HEK293T (cell line): Measurements from ENCODE around the gene CNPPD1.
A peak's percentile ranks its signal among the peaks of the same experiment; 100 is the strongest.

Source experiments
- CTCF ChIA-PET: fragments of 350-600 bp; formaldehyde crosslinking; extraction: SDS; loops from one replicate; lab custom pipeline; 2021; ENCODE audit warnings: antibody characterized with exemption, inconsistent platforms; lab: Yijun Ruan, JAX
- POLR2A ChIA-PET: fragments of 350-600 bp; formaldehyde crosslinking; extraction: SDS; loops from one replicate; lab custom pipeline; 2020; ENCODE audit warnings: antibody characterized with exemption, inconsistent platforms; lab: Yijun Ruan, JAX
- DNase-seq: peaks from one replicate; pipeline ENCODE4 v3.0.0; 2012; ENCODE audit warnings: mixed read lengths; ENCODE audit errors: extremely low spot score
- ARNT ChIP-seq: fragments of 450-650 bp; IDR thresholded peaks from 2 replicates; pipeline ENCODE4 v1.6.1; 2017; ENCODE audit warnings: mild to moderate bottlenecking
- BHLHE40 ChIP-seq: fragments of 450-650 bp; IDR thresholded peaks from 2 replicates; pipeline ENCODE4 v1.6.1; 2016; ENCODE audit warnings: mild to moderate bottlenecking, moderate library complexity, borderline replicate concordance
- CTBP1 ChIP-seq: fragments of 450-650 bp; IDR thresholded peaks from 2 replicates; pipeline ENCODE4 v1.6.1; 2016; ENCODE audit warnings: borderline replicate concordance
- ELF4 ChIP-seq: fragments of 450-650 bp; IDR thresholded peaks from 2 replicates; pipeline ENCODE4 v1.6.1; 2017; ENCODE audit warnings: antibody characterized with exemption
- FOXA1 ChIP-seq: fragments of 450-650 bp; IDR thresholded peaks from 2 replicates; pipeline ENCODE4 v1.6.1; 2016; ENCODE audit warnings: mild to moderate bottlenecking
- FOXK2 ChIP-seq: fragments of 450-650 bp; IDR thresholded peaks from 2 replicates; pipeline ENCODE4 v1.6.1; 2016; ENCODE audit warnings: mild to moderate bottlenecking
- FOXM1 ChIP-seq: fragments of 450-650 bp; IDR thresholded peaks from 2 replicates; pipeline ENCODE4 v1.6.1; 2017; ENCODE audit warnings: mild to moderate bottlenecking, borderline replicate concordance
- HDGF ChIP-seq: fragments of 450-650 bp; IDR thresholded peaks from 2 replicates; pipeline ENCODE4 v1.6.1; 2017; ENCODE audit warnings: antibody characterized with exemption, borderline replicate concordance
- L3MBTL2 ChIP-seq: fragments of 450-650 bp; conservative IDR thresholded peaks from 2 replicates; pipeline ENCODE4 v1.6.1; 2016; ENCODE audit warnings: mild to moderate bottlenecking
- LEF1 ChIP-seq: fragments of 450-650 bp; IDR thresholded peaks from 2 replicates; pipeline ENCODE4 v1.6.1; 2017; ENCODE audit warnings: mild to moderate bottlenecking, borderline replicate concordance
- NFRKB ChIP-seq: fragments of 450-650 bp; IDR thresholded peaks from 2 replicates; pipeline ENCODE4 v1.6.1; 2016; ENCODE audit warnings: mild to moderate bottlenecking, moderate library complexity
- SP1 ChIP-seq: fragments of 450-650 bp; IDR thresholded peaks from 2 replicates; pipeline ENCODE4 v1.6.1; 2017
- SUZ12 ChIP-seq: fragments of 450-650 bp; IDR thresholded peaks from 2 replicates; pipeline ENCODE4 v1.6.1; 2016; ENCODE audit warnings: mild to moderate bottlenecking
- TARDBP ChIP-seq: fragments of 450-650 bp; IDR thresholded peaks from 2 replicates; pipeline ENCODE4 v1.6.1; 2016
- ZNF384 ChIP-seq: fragments of 450-650 bp; IDR thresholded peaks from 2 replicates; pipeline ENCODE4 v1.6.1; 2016
- TF ChIP-seq, protein P1 (sequence below): fragments of 450-650 bp; IDR thresholded peaks from 2 replicates; pipeline ENCODE4 v1.6.1; 2016

Gene CNPPD1

DNA sequence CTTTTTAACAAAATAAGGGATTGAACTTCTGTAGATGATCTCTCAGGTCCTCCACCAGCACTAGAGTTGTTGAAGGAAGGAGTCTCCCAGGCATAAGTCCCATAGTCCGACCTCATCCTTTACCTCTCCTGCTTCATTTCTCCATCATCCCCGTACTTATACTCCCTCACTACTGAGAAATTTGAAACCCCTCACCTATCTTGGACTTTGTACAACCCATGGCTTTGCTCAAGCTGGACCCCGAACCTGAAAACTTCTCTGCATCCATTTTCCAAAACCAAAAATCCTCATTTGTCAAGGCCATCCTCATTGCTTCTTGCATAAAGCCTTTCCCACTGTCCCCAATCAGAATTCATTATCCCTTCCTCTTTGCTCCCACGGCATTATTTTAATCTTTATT is 15.6 kb downstream of the CNPPD1 start:
- TF ChIP-seq BHLHE40 (no peak), HDGF (no peak), SP1 (no peak), CTBP1 (no peak), NFRKB (no peak), ELF4 (no peak), FOXA1 (no peak), LEF1 (no peak), SUZ12 (no peak), L3MBTL2 (no peak), ARNT (no peak), ZNF384 (no peak), TARDBP (no peak), FOXM1 (no peak)
- DNase-seq, result no peak
- ChIA-PET POLR2A (no interaction called here), CTCF (no interaction called here)

DNA sequence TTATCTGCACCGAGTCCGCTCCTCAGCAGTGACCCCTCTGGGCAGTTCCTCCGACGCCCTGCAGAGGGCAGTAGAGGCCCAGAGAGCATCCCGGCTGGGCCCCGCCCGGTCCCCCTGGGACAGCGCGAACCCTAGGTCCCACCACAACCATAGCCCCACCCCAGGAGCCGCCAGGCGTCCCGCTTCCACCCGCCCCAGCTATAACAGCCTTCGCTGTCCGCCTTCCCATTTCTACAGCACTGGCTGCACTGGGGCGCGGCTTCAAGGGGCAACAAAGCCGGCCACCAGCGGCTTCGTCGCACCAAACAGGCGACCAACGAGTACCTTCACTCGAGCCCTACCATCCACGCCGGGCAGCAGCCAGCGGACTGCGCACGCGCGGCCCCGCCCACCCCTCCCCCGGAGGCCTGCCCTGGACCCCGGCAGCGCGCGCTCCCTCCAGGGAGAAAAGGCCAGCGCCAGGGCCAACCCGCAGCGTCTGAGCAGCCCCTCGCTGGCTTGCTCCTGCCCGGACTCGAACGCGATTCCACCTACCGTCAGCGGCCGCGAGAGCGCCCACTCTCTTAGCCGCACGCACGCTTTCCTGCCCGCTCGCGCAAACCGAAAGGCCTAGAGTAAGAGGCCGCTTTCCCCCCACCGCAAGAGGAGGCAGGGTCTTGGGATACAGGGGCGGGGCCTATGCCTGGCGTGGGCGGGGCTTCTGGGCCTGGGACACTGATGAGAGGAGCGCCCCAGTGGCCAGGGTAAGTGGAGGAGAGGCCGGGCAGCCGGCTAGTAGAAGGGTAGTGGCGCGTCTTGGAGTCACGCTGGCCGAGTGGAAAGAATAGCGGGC is 16.3 kb downstream of the CNPPD1 start, which contains the start of gene NHEJ1:
Gene NHEJ1 (minus strand): TSS at position 630 of the 832 bp plus-strand sequence. CDS start 2,453 bp downstream, outside the sequence.
- POLR2A ChIA-PET, result no interaction called here
- no peak for TF ChIP-seq ELF4
- no peak for TF ChIP-seq SP1
- no peak for TF ChIP-seq LEF1
- no peak for TF ChIP-seq NFRKB
- TF ChIP-seq, protein P1, sequence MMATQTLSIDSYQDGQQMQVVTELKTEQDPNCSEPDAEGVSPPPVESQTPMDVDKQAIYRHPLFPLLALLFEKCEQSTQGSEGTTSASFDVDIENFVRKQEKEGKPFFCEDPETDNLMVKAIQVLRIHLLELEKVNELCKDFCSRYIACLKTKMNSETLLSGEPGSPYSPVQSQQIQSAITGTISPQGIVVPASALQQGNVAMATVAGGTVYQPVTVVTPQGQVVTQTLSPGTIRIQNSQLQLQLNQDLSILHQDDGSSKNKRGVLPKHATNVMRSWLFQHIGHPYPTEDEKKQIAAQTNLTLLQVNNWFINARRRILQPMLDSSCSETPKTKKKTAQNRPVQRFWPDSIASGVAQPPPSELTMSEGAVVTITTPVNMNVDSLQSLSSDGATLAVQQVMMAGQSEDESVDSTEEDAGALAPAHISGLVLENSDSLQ, result no peak
- TF ChIP-seq L3MBTL2, result peak; percentile 92
- TF ChIP-seq FOXK2, result no peak
- peak; percentile 95 for DNase-seq
- CTCF ChIA-PET, result interaction anchor here (0.6 to 6.1 kb wide), 5 partner anchors 11 to 134 kb away, joined by 3 to 40 read pairs (median 3); no protein-coding TSS in a partner anchor

DNA sequence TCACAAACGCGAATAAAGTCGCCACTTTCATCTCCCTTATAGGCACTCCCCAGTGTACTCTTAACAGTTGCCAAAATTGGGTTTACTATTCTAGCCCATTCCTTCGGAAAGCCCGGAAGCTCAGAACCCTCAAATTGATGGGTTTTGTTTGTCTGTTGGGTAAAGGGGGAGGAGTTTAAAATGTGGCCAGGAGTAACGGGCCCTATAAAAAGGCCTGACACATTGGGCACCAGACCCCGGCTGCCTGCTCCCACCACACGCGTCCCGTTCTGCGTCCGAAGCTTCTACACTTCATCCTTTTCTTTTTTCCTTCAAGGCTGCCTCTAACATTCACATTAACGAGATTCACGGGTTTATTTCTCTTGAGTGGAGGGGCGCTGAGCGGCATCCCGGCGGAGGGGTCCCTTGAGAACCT is 16.9 kb downstream of the CNPPD1 start:
- ChIA-PET CTCF (interaction anchor here (0.6 to 6.1 kb wide), 10 partner anchors 10 to 348 kb away, joined by 3 to 40 read pairs (median 3); no protein-coding TSS in a partner anchor), POLR2A (interaction anchor here (1.3 kb wide), 1 partner anchor 135 kb away, joined by 3 read pairs; no protein-coding TSS in a partner anchor)
- DNase-seq, result no peak
- no peak for TF ChIP-seq HDGF
- no peak for TF ChIP-seq ZNF384
- no peak for TF ChIP-seq CTBP1
- no peak for TF ChIP-seq NFRKB
- no peak for TF ChIP-seq BHLHE40
- TF ChIP-seq L3MBTL2, result no peak
- no peak for TF ChIP-seq ARNT
- TF ChIP-seq FOXM1, result no peak
- TF ChIP-seq FOXK2, result no peak
- TF ChIP-seq, protein P1, result no peak

DNA sequence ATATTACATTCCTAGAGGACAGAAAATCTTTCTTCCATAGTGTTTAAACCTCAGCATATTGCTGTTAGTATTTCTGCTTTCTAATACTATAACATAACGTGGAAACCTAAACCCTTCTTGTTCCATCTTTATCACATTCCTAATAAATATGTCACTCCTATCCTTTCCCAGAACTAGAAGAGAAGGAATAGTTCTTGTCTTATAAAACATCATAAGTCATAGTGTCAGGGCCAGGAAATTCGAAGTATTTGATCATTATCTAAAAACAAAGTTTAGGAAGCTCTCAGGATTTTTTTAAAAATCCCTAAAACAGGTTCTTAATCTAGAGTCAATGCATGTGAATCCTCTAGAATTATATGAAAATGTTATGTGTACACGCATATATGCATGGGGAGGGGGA is 18.1 kb downstream of the CNPPD1 start:
- no peak for DNase-seq
- ChIA-PET POLR2A (interaction anchor here (1.3 kb wide), 1 partner anchor 137 kb away, joined by 3 read pairs; no protein-coding TSS in a partner anchor), CTCF (interaction anchor here (0.6 to 6.1 kb wide), 4 partner anchors 13 to 141 kb away, joined by 3 to 40 read pairs (median 4); no protein-coding TSS in a partner anchor)
- TF ChIP-seq FOXA1, result no peak
- no peak for TF ChIP-seq BHLHE40
- TF ChIP-seq CTBP1, result no peak
- TF ChIP-seq L3MBTL2, result no peak
- TF ChIP-seq ELF4, result no peak
- no peak for TF ChIP-seq FOXK2
- TF ChIP-seq ARNT, result no peak
- no peak for TF ChIP-seq LEF1

DNA sequence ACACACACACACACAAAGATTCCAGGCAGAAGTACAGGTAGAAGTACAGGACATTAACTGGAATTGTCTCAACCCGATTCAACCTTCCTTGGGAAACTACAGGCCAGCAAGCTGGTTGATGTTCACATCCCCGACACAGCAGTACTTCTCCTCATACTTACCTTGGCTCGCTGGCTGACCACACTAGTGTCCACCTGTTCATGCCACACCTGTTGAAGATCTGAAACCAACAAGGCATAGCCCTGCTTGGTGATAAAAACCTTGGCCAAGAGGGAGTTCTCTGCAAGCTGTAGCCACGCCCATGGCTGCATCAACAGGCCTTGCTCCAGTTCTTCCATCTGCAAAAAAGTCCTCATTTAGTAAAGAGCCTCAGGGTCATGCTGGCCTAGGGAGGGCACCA is 18.7 kb downstream of the CNPPD1 start:
- no peak for TF ChIP-seq L3MBTL2
- TF ChIP-seq CTBP1, result no peak
- TF ChIP-seq, protein P1, result no peak
- no peak for TF ChIP-seq HDGF
- TF ChIP-seq FOXK2, result no peak
- ChIA-PET CTCF (interaction anchor here (0.9 to 6.1 kb wide), 2 partner anchors 18 to 127 kb away, joined by 3 to 40 read pairs; no protein-coding TSS in a partner anchor), POLR2A (no interaction called here)
- DNase-seq, result no peak

DNA sequence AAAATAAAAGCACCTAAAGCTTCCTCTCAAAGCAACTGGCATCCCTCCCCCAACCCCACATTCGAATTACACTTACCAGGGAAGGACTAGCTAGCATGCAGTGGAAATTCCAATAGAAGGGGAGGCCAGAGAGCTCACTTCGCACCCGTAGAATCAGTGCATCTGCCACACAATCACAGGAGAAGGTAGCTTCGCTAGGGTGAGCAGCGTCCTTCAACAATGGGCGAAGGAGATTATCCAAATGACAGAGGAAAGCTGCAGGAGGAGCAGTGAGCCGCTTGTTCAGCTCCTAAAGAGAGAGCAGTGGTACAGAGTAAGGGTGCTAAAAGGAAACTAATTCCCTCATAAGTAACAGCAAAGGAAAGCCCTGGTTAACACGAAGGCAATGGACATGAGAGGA is 19.3 kb downstream of the CNPPD1 start:
- no peak for DNase-seq
- ChIA-PET CTCF (interaction anchor here (0.9 to 6.1 kb wide), 2 partner anchors 18 to 127 kb away, joined by 3 to 40 read pairs; no protein-coding TSS in a partner anchor), POLR2A (no interaction called here)
- TF ChIP-seq, protein P1, result no peak
- TF ChIP-seq FOXM1 (no peak), ELF4 (no peak)
